Endothelial cell (in vitro differentiated cells): ENCODE data around the gene FUT8. TPM values are rescaled to one million over a fixed set of nuclear protein-coding genes. Genes with fewer than 3 reads are reported as not detected.

Experiments used
- DNase-seq: peaks from one replicate; pipeline ENCODE4 v3.0.0; 2021; ENCODE audit warnings: low spot score
- H3K27ac Mint-ChIP-seq: one replicate; pipeline ENCODE4 v1.8.0; 2021; ENCODE audit warnings: mixed read lengths, inconsistent platforms; ENCODE audit not compliant: unreplicated experiment
- H3K27me3 Mint-ChIP-seq: one replicate; pipeline ENCODE4 v1.8.0; 2021; ENCODE audit warnings: mild to moderate bottlenecking, moderate library complexity, mixed read lengths, inconsistent platforms; ENCODE audit not compliant: unreplicated experiment
- H3K36me3 Mint-ChIP-seq: one replicate; pipeline ENCODE4 v1.8.0; 2021; ENCODE audit warnings: mild to moderate bottlenecking, low read depth, mixed read lengths, inconsistent platforms; ENCODE audit not compliant: unreplicated experiment
- H3K4me1 Mint-ChIP-seq: one replicate; pipeline ENCODE4 v1.8.0; 2021; ENCODE audit warnings: mild to moderate bottlenecking, mixed read lengths, inconsistent platforms; ENCODE audit not compliant: unreplicated experiment
- H3K4me3 Mint-ChIP-seq: one replicate; pipeline ENCODE4 v1.8.0; 2021; ENCODE audit warnings: mild to moderate bottlenecking, mixed read lengths, inconsistent platforms; ENCODE audit not compliant: unreplicated experiment
- H3K9me3 Mint-ChIP-seq: one replicate; pipeline ENCODE4 v1.8.0; 2021; ENCODE audit warnings: mixed read lengths, inconsistent platforms; ENCODE audit not compliant: unreplicated experiment
- total RNA-seq: library from RNA; stranded (reverse); fragmentation: NEBNext Ultra II Directional; extraction: Animal tissue kit (Norgen Biotek cat#: 25700); gene quantifications from one replicate; pipeline ENCODE4 v1.2.1, GENCODE V29; 2021; ENCODE audit not compliant: unreplicated experiment
- TF ChIP-seq, protein P1 (sequence below): fragments of 200-600 bp; sonication (generic); IDR thresholded peaks from one replicate; pipeline ENCODE4 v1.5.0; 2021; ENCODE audit warnings: antibody characterized with exemption; ENCODE audit not compliant: unreplicated experiment

Gene FUT8
- total RNA-seq, 1 donor from 2014 or later, result 65.4 TPM

GRCh38 chr14:65772921-65773574 lies 360.5 kb downstream of the FUT8 start:
- TF ChIP-seq, protein P1, sequence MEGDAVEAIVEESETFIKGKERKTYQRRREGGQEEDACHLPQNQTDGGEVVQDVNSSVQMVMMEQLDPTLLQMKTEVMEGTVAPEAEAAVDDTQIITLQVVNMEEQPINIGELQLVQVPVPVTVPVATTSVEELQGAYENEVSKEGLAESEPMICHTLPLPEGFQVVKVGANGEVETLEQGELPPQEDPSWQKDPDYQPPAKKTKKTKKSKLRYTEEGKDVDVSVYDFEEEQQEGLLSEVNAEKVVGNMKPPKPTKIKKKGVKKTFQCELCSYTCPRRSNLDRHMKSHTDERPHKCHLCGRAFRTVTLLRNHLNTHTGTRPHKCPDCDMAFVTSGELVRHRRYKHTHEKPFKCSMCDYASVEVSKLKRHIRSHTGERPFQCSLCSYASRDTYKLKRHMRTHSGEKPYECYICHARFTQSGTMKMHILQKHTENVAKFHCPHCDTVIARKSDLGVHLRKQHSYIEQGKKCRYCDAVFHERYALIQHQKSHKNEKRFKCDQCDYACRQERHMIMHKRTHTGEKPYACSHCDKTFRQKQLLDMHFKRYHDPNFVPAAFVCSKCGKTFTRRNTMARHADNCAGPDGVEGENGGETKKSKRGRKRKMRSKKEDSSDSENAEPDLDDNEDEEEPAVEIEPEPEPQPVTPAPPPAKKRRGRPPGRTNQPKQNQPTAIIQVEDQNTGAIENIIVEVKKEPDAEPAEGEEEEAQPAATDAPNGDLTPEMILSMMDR, result no peak
- DNase-seq, result no peak
- no peaks in the 10 kb centered on the region for H3K9me3 Mint-ChIP-seq
- H3K27me3 Mint-ChIP-seq, result peaks cover 1% of the 10 kb centered on the region
- no peak overlapping the region for H3K4me3 Mint-ChIP-seq
- H3K36me3 Mint-ChIP-seq, result no peaks in the 10 kb centered on the region
- H3K27ac Mint-ChIP-seq, result no peak overlapping the region
- H3K4me1 Mint-ChIP-seq, result peaks cover 3% of the 10 kb centered on the region

- Mint-ChIP-seq H3K27ac (no peak overlapping the region), H3K27me3 (peaks cover 1% of the 10 kb centered on the region), H3K36me3 (no peaks in the 10 kb centered on the region), H3K9me3 (no peaks in the 10 kb centered on the region), H3K4me3 (no peak overlapping the region), H3K4me1 (peaks cover 3% of the 10 kb centered on the region)
- no peak for DNase-seq
- TF ChIP-seq, protein P1, result no peak
Measured at GRCh38 chr14:65774041-65774440, 361.5 kb downstream of the FUT8 start.

DNA sequence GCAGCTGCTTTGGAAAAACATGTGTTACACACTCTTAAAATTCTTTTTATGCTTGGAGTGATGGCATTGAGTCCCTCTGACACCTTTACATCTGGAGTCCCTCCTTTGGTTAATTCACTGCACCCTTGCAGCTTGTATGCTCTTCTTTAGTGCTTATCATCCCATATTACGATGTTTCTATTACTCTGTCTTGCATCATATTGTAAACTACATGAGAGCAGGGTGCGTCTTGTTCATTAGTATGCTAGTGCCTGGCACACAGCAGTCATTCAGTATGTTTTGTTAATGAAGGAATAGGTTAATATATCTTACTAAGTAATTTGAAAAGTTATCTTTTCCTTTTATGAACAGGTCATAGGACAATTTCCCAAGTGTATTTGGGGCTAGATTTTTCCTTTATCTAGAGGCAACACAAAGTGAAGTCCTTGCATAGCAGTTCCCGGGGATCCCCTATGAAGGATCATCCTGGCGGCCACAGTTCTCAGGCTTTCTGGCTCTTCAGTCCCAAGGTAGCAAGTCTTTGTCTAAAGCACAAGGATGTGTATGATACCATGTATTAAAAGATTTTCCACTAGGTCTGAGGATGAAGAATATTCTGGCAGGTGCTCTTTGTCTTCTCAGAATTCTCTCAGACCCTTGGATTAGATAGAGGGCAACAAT lies 363.8 kb downstream of the FUT8 start:
- no peak for DNase-seq
- TF ChIP-seq, protein P1, result no peak
- Mint-ChIP-seq H3K27me3 (peaks cover 2% of the 10 kb centered on the region), H3K4me3 (no peak overlapping the region), H3K27ac (no peak overlapping the region), H3K36me3 (no peaks in the 10 kb centered on the region), H3K4me1 (peaks cover 3% of the 10 kb centered on the region), H3K9me3 (no peaks in the 10 kb centered on the region)

- H3K9me3 Mint-ChIP-seq, result no peaks in the 10 kb centered on the region
- H3K4me3 Mint-ChIP-seq, result no peak overlapping the region
- H3K27me3 Mint-ChIP-seq, result peaks cover 1% of the 10 kb centered on the region
- H3K4me1 Mint-ChIP-seq, result peaks cover 3% of the 10 kb centered on the region
- TF ChIP-seq, protein P1, result no peak
- no peaks in the 10 kb centered on the region for H3K36me3 Mint-ChIP-seq
- no peak for DNase-seq
- no peak overlapping the region for H3K27ac Mint-ChIP-seq
Measured at GRCh38 chr14:65780566-65780965, 368.0 kb downstream of the FUT8 start.

DNA sequence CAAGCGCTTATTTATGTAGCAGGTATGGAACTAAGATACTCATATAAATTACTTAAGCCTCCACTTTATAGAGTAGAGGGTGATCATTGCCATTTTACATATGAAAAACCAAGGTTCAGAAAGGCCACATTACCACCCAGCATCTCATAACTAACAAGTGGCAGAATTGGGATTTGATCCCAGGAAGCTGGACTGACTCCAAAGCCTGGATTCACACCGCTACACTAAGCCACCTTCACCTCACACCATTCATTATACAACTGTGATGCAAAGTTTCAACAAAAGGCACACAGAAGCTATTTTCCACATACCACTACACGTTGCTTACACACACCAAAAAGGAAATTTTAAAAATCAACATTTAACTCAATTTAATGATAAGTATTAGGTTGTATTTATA lies 370.6 kb downstream of the FUT8 start:
- H3K9me3 Mint-ChIP-seq, result no peaks in the 10 kb centered on the region
- no peak overlapping the region for H3K4me3 Mint-ChIP-seq
- peaks cover 4% of the 10 kb centered on the region for H3K27me3 Mint-ChIP-seq
- peaks cover 4% of the 10 kb centered on the region for H3K36me3 Mint-ChIP-seq
- no peak overlapping the region for H3K27ac Mint-ChIP-seq
- H3K4me1 Mint-ChIP-seq, result peaks cover 3% of the 10 kb centered on the region
- TF ChIP-seq, protein P1, result no peak
- DNase-seq, result no peak
